Mesodermal cell (in vitro differentiated cells): Measurements from ENCODE around the gene CDC7.

Source experiments
- H3K27ac ChIP-seq: 2 replicates; pipeline ENCODE4 v1.7.0; 2013; ENCODE audit warnings: mild to moderate bottlenecking, low read depth, low read length, moderate library complexity; ENCODE audit not compliant: severe bottlenecking
- H3K36me3 ChIP-seq: 2 replicates; pipeline ENCODE4 v1.7.1; 2013; ENCODE audit warnings: mild to moderate bottlenecking, low read length, moderate library complexity; ENCODE audit not compliant: control insufficient read depth, insufficient read depth
- H3K4me1 ChIP-seq: one replicate; pipeline ENCODE4 v1.7.1; 2013; ENCODE audit warnings: mild to moderate bottlenecking, low read length; ENCODE audit not compliant: insufficient read depth, control insufficient read depth, poor library complexity, severe bottlenecking
- H3K4me3 ChIP-seq: 2 replicates; pipeline ENCODE4 v1.7.0; 2013; ENCODE audit warnings: low read length, control low read depth, mild to moderate bottlenecking; ENCODE audit not compliant: insufficient read depth, poor library complexity, severe bottlenecking; ENCODE audit errors: extremely low read depth
- H3K9me3 ChIP-seq: 2 replicates; pipeline ENCODE4 v1.7.1; 2013; ENCODE audit warnings: mild to moderate bottlenecking, low read length, moderate library complexity; ENCODE audit not compliant: control insufficient read depth
- WGBS, 2 experiments: methylation state at CpG; one replicate each; pipeline ENCODE4 v1.1.5; 2013; ENCODE audit warnings: missing lambda C conversion rate in 2 of 2; ENCODE audit not compliant: insufficient coverage in 2 of 2; 5-methylcytosine and 5-hydroxymethylcytosine counted together

Gene CDC7

GRCh38 chr1:91557039-91557690 lies 56.5 kb downstream of the CDC7 start:
- Histone ChIP-seq H3K27ac (no peak overlapping the region), H3K9me3 (no peaks in the 10 kb centered on the region), H3K4me3 (no peak overlapping the region), H3K36me3 (no peaks in the 10 kb centered on the region), H3K4me1 (peaks cover 35% of the 10 kb centered on the region)
- 87 to 90% methylated on average over 4 to 5 of the region's 5 CpGs for WGBS, 2 experiments

- H3K9me3 ChIP-seq, result no peaks in the 10 kb centered on the region
These were observed 57.2 kb downstream of the CDC7 start for GRCh38 chr1:91557826-91558225.

GRCh38 chr1:91559046-91559750 lies 58.5 kb downstream of the CDC7 start:
- peaks cover 4% of the 10 kb centered on the region for H3K9me3 ChIP-seq
- peaks cover 35% of the 10 kb centered on the region for H3K4me1 ChIP-seq
- no peak overlapping the region for H3K27ac ChIP-seq
- 100% methylated on average over 1 of the region's 8 CpGs for WGBS, 2 experiments
- no peaks in the 10 kb centered on the region for H3K36me3 ChIP-seq
- H3K4me3 ChIP-seq, result no peak overlapping the region

More at GRCh38 chr1:91557826-91558225, 57.2 kb downstream of the CDC7 start:
- H3K27ac ChIP-seq, result no peak overlapping the region
- H3K4me3 ChIP-seq, result no peak overlapping the region
- H3K4me1 ChIP-seq, result peaks cover 35% of the 10 kb centered on the region
- no peaks in the 10 kb centered on the region for H3K36me3 ChIP-seq
- WGBS, 2 experiments, result no CpG with 5 or more reads among the region's 1 CpG

DNA sequence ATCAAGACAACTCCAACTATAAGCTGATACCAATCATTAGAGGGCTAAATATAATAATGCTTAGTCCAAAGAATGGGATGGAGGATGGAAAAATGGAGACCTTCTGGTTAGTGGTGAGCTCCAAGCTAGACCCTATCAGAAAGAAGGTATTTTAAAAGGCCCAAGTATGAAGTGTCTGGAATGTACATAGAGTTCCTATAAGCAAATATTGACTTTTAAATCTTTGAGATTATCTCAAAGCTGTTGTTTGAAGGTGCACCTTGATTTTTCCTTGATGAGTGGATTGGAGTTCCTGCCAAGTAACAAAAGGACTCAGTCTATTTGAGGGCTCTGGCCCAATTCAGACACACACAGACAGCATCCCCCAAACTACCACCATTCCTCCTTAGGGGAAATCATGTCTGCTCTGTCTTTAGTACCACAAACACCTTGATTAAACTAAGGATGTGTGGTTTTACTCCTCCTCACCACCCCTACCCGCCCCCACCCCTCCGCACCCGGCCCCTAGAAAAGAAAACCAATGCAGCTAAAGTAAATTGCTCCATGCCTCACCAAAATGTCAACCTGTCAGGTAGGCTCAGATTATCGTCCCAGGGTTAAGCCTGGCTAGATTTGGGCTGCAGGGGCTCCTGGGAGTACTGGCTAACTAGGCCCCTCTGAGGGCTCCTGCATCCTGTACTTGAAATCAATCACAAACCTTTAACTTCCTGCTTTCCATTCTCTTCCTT lies 59.4 kb downstream of the CDC7 start:
- Histone ChIP-seq H3K27ac (no peak overlapping the region), H3K4me1 (peaks cover 33% of the 10 kb centered on the region), H3K4me3 (no peak overlapping the region), H3K9me3 (peaks cover 9% of the 10 kb centered on the region), H3K36me3 (no peaks in the 10 kb centered on the region)
- WGBS, 2 experiments, result 78 to 92% methylated on average over 1 of the region's 4 CpGs

DNA sequence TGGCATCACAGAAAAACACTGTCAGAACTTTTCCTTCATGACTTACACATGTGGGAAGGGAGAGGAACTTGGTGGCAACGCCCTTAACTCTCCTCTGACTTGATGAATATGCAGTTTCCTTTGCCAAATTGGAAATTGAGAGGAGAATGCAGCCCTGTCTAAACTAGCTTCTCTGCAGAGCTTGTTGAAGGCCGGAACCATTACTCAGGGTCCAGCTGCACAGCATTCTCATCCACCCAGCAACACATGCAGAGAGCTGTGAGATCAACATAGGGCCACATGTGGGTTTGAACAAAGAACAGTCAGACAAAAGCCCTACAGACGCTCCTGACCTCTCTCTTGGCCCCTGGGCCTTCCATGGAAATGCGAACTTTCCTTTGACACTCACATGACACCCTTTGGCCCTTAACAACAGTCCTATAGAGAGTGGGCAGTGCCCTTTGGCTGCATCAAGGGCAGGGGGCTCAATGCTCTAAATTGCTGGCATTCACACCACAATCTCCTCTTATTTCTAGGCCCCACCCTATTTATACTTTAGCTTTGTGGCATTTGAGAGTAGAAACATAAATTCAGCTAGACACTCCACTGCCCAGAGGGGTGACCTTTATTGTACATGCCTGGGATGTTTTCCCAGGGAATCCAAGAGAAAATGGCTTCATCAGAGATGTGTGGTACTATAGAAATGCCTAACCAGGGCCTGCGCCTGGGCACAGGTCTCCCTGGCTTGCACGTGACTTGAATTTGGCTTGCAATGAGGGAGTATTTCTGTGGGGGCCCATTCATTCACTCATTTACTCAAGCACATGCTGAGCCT lies 64.4 kb downstream of the CDC7 start:
- peak overlapping the region; percentile 43 for H3K27ac ChIP-seq
- no peaks in the 10 kb centered on the region for H3K36me3 ChIP-seq
- 60 to 74% methylated on average over 2 to 3 of the region's 6 CpGs for WGBS, 2 experiments
- peaks cover 9% of the 10 kb centered on the region for H3K9me3 ChIP-seq
- peaks cover 9% of the 10 kb centered on the region for H3K4me1 ChIP-seq
- no peak overlapping the region for H3K4me3 ChIP-seq

DNA sequence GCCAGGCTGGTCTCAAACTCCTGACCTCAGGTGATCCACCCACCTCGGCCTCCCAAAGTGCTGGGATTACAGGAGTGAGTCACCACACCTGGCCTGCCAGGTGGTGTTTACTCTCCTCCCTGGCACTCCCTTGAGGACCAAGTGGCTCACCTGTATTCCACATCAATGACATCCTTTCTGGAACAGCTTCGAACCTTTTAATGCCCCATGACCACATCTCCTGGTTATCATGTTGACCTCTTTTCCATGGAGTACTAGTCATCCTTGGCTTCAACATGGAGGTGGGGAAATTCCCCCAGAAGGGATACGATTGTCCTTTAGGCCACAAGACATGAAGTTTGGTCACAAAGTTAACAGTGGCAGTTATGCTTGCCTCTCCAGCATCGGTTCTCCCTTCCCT lies 66.9 kb downstream of the CDC7 start:
- Histone ChIP-seq H3K9me3 (peaks cover 9% of the 10 kb centered on the region), H3K36me3 (no peaks in the 10 kb centered on the region), H3K27ac (no peak overlapping the region), H3K4me1 (no peaks in the 10 kb centered on the region), H3K4me3 (no peak overlapping the region)
- 97 to 100% methylated on average over 4 of the region's 4 CpGs for WGBS, 2 experiments

DNA sequence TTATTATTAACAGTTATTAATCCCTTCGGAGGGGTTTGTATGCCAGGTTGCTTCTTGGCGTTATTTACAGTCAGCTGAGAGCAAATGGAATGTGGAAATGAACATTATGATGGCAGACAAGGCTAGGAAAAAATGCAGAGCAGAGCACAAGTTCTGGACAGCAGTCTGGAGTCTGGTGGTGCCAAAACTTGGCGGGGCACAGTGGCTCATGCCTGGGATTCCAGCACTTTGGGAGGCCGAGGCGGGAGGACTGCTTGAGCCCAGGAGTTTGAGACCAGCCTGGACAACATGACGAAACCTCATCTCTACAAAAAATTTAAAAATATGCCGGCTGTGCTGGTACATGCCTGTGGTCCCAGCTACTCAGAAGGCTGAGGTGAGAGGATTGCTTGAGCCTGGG lies 67.6 kb downstream of the CDC7 start:
- H3K4me3 ChIP-seq, result no peak overlapping the region
- H3K4me1 ChIP-seq, result no peaks in the 10 kb centered on the region
- no peaks in the 10 kb centered on the region for H3K36me3 ChIP-seq
- WGBS, 2 experiments, result 86 to 98% methylated on average over 2 to 5 of the region's 7 CpGs
- H3K9me3 ChIP-seq, result peaks cover 9% of the 10 kb centered on the region
- H3K27ac ChIP-seq, result no peak overlapping the region

DNA sequence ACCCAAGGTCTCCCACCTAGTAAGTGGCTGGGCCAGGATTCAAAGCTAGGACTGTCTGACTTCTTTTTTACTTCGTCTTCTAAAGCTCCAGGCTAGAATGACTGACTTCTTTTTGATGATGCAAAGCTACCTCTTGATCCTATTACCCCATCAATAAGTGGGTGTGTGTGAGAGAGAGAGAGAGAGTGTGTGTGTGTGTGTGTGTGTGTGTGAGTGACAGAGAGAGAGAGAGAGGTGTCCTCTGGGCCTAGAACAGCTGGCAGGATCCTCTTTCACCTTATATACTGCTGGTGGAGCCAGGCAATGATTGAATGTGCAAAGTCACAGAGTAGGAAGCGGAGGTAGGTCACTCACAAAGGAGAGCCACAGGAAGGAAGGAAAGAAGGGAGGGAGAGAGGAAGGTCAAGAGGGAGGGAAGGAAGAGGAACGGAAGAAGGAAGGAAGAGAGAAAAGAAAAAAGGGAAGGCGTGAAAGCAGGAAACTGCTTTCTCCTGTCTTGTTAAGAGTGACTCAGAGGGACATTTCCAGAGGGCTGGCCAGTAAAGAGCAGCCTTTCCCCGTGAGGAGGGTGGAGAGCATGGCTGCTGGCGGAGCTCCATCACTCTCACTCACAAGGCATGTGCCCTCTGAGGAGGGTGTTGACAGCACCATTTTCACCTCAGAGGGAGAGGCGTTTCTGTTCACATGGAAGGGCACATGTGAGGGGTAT lies 68.9 kb downstream of the CDC7 start:
- WGBS, 2 experiments, result 85 to 88% methylated on average over 4 of the region's 7 CpGs
- H3K4me1 ChIP-seq, result no peaks in the 10 kb centered on the region
- no peak overlapping the region for H3K4me3 ChIP-seq
- no peak overlapping the region for H3K27ac ChIP-seq
- no peaks in the 10 kb centered on the region for H3K36me3 ChIP-seq
- peaks cover 1% of the 10 kb centered on the region for H3K9me3 ChIP-seq

- no peak overlapping the region for H3K27ac ChIP-seq
- 75 to 86% methylated on average over 2 of the region's 2 CpGs for WGBS, 2 experiments
- no peaks in the 10 kb centered on the region for H3K36me3 ChIP-seq
- no peaks in the 10 kb centered on the region for H3K9me3 ChIP-seq
- H3K4me3 ChIP-seq, result no peak overlapping the region
- no peaks in the 10 kb centered on the region for H3K4me1 ChIP-seq
These were observed 69.4 kb downstream of the CDC7 start for GRCh38 chr1:91570120-91570448.

DNA sequence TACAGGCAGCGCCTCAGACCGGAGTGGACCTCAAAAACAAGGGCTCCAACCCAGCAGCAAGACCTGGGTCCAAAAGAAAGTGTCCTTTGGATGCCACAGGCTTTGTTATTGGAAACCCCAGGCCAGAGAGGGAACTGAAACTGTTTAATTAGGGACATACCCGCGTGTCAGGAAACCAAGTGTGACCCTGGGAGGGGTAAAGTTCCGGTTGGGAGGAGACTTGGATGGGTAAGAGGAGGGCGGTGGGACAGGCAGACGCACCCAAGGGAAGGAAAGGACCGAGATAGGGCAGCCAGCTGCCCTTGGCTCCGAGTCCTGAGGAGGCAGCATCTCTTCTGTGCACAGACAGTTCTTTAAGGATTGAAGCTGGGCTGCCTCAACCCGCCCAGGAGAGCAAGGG lies 71.4 kb downstream of the CDC7 start:
- H3K27ac ChIP-seq, result no peak overlapping the region
- H3K36me3 ChIP-seq, result no peaks in the 10 kb centered on the region
- no peak overlapping the region for H3K4me3 ChIP-seq
- 75 to 86% methylated on average over 9 of the region's 10 CpGs for WGBS, 2 experiments
- H3K4me1 ChIP-seq, result peaks cover 8% of the 10 kb centered on the region
- H3K9me3 ChIP-seq, result no peaks in the 10 kb centered on the region
